NCI-H748 (cell line): ENCODE results near the gene GLI1.
"Not testable (repeated sequence)": the region's sequence is repeated elsewhere in the genome, so short reads cannot be mapped to it uniquely, and the experiment has no call there.

Experiments
- DNase-seq: peaks from one replicate; lab custom pipeline; 2025; ENCODE audit not compliant: unreplicated experiment; lab: John Stamatoyannopoulos, UW

Gene GLI1

GRCh38 chr12:57441393-57441792 is 18.2 kb upstream of the GLI1 start:
- DNase-seq, result not testable (repeated sequence)

GRCh38 chr12:57441846-57442427 is 17.6 kb upstream of the GLI1 start:
- DNase-seq, result no peak

- DNase-seq, result not testable (repeated sequence)
Measured at GRCh38 chr12:57444337-57444736, 15.2 kb upstream of the GLI1 start.

GRCh38 chr12:57444744-57445143 is 14.8 kb upstream of the GLI1 start:
- no peak for DNase-seq

GRCh38 chr12:57446292-57446960 is 13.2 kb upstream of the GLI1 start:
- DNase-seq, result no peak

GRCh38 chr12:57448669-57449068 is 10.9 kb upstream of the GLI1 start:
- DNase-seq, result no peak

GRCh38 chr12:57449375-57449774 is 10.2 kb upstream of the GLI1 start:
- DNase-seq, result no peak

GRCh38 chr12:57450057-57450456 is 9.5 kb upstream of the GLI1 start:
- DNase-seq, result no peak

GRCh38 chr12:57451233-57451778 is 8.3 kb upstream of the GLI1 start:
- DNase-seq, result no peak

GRCh38 chr12:57452181-57452936 is 7.2 kb upstream of the GLI1 start:
- DNase-seq, result no peak

- DNase-seq, result peak; percentile 76
Measured at GRCh38 chr12:57452937-57453509, 6.6 kb upstream of the GLI1 start.

- DNase-seq, result no peak
Measured at GRCh38 chr12:57454213-57454565, 5.4 kb upstream of the GLI1 start.

GRCh38 chr12:57454566-57455373 is 4.8 kb upstream of the GLI1 start, which contains the start of gene INHBE:
INHBE (plus strand) TSS chr12:57455307; CDS start chr12:57455537, 230 bp downstream.
- peak; percentile 62 for DNase-seq

GRCh38 chr12:57455374-57456144 is 4.0 kb upstream of the GLI1 start:
- peak; percentile 62 for DNase-seq

GRCh38 chr12:57456145-57456700 is 3.4 kb upstream of the GLI1 start:
- peak; percentile 64 for DNase-seq

- DNase-seq, result no peak
Measured at GRCh38 chr12:57456737-57457490, 2.7 kb upstream of the GLI1 start.

- DNase-seq, result no peak
Measured at GRCh38 chr12:57458665-57459054, 925 bp upstream of the GLI1 start.

- peak; percentile 93 for DNase-seq
Measured at GRCh38 chr12:57459055-57459749, 383 bp upstream of the GLI1 start.

GRCh38 chr12:57460468-57460784 is 841 bp downstream of the GLI1 start:
- peak; percentile 31 for DNase-seq
